GM18526 (cell line): ENCODE data around the gene RPS2.

Experiments
- POLR2A ChIP-seq: IDR thresholded peaks from 3 replicates; pipeline ENCODE4 v1.6.1; 2011; ENCODE audit not compliant: insufficient read length; ENCODE audit errors: extremely low read depth

Gene RPS2

GRCh38 chr16:2002406-2003230 lies 38.0 kb upstream of the RPS2 start:
- no peak for TF ChIP-seq POLR2A

DNA sequence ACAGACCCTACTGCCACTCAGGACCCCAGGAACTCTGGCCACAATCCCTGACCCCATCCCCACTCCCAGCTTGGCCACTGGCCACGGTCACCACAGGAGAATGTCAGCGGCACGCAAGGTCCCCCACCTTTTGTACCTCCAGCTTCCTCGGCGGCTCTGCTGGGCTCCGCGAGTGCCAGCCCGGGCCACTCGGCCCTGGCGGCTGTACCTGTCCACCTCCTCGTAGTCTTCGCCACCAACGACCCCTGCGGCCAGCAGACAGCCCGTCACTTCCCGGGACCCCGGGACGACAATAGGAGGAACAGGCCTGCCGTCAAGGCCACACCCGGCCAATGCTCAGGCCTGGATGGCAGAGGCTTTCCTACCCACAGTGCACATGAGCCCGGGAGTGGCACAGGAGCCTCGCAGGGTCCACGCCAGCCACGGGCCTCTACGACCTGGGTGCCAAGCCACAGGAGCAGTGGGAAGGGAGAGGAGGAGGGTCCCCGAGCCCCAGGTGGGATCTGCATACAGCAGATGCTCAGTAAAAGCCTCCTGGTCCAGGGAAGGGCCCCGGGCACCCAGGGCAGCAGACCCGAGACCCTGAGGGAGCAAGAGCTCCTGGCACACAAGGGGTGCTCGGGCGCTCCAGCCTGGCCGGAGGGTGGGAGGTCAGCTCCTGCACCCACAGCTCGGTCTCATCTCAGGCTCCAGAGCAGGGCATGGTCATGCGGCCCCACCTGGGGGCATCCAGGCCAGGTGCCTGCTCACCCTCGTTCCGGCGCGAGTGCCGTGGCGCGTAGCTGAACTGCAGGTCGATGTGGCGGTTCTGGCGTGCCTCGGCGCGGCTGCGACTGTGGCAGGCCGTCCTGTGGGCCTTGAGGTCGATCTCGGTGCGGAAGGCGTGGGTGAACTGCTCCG lies 37.1 kb upstream of the RPS2 start:
- TF ChIP-seq POLR2A = no peak

DNA sequence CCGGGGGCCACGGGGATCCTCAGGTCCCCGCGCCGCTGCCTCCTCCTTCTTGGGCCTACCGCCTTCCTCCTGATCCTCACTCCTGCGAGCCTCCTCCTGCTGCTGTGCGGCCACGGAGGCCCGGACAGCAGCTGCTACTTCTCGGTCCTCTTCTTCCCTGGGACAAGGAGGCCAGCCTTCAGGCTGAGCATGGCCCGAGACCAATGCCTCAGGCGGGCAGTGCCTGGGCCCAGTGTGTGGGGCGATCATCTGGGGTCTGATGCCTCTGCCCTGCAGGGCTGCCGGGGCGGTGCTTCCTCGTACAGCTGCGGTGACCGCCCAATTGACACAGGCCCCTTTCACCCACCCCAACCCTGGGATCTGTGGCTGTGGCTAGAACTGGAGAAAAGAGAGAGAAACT lies 36.4 kb upstream of the RPS2 start:
- TF ChIP-seq POLR2A = no peak

DNA sequence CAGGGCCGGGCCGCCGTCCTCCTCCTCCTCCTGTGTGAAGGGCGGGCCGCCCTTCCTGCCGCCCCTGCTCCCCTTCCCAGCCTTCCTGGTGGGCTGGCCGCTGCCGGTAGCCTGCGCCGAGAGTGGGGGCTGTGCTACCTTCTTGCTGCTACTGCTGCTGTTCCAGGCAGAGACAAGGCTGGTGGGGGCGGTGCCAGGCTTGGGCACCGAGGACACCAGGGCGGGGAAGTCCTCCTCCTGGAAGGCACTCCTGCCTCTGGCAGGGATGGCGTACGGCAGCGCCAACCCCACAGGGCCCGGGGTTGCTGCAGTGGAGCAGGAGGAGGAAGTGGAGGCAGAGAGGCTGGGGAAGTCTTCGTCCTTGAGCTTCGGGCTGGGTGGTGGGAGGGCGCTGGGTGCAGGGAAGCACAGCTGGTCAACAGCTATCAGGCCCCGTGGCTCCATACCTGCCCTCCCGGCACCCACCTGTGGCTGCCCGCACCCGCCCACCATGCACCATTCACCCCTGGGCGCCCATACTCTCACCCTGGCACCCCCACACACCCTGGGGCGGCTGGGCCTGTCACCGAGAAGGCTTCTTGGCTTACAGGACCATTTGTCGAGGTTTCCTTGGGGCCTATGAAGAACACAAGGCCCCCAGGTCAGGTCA lies 35.4 kb upstream of the RPS2 start:
- no peak for TF ChIP-seq POLR2A

DNA sequence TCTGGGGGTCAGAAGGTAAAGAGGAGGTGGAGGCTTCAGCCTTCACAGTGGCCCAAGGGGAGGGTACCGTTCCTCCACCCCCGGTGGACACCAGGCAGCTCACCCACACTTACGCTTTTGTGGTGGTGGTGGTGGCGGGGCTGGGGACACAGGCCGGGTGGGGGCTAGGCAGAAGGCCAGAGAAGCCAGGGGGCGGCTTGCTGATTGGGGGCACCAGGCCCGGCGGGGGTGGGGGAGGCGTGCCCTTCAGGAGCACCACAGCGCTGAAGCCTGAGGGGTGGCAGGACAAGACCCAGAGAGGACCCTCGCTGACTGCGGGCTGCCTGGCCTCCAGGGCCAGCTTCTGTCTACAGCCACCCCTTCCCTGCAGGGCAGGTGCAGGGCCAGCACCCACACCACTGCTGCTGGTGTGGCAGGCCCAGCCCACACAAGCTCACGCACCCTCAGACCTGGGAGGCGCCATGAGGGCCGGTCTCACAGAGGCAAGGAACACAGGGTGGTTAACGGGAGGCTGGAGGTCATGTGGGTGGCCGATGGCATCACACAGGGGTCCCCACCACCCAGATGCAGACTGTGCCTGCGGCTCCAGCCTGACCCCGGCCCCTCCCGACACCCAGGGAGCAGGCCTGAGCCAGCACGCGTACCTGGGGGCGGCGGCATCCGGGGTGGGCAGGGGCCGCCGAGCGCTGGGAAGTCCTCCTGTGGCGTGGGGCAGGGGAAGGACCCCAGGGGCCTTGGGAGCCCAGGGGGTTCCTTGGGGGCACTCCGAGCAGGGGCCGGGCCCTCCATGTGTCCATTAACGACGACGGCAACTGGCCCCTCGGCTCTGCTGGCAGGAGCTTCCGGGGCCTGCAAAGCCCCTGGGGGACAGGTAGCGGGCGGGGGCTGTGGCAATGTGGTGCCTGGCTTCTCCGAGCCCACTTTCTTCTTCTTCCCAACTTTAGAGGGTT lies 34.5 kb upstream of the RPS2 start:
- no peak for TF ChIP-seq POLR2A

DNA sequence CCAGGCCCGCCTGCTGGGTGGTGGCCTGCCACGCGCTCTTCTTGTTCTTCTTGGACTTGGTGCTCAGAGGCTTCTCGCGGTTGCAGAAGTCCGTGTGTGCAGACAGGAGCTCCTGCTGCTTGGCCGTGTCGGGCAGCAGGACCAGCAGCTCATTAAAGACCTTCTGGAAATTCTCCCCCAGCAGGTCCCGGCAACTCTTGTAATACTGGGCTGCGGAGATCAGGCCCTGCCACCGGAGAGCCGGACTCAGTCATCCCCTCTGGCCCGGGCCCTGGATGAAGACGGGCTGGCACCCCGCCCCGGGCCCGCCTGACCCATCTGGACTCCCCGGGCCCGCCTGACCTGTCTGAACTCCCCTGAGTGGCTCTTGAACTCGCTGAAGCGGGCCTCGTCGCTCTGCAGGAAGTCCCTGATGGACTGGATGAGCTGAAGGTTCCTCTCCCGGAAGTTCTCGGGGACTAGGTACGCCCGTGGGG lies 33.8 kb upstream of the RPS2 start:
- TF ChIP-seq POLR2A = no peak

DNA sequence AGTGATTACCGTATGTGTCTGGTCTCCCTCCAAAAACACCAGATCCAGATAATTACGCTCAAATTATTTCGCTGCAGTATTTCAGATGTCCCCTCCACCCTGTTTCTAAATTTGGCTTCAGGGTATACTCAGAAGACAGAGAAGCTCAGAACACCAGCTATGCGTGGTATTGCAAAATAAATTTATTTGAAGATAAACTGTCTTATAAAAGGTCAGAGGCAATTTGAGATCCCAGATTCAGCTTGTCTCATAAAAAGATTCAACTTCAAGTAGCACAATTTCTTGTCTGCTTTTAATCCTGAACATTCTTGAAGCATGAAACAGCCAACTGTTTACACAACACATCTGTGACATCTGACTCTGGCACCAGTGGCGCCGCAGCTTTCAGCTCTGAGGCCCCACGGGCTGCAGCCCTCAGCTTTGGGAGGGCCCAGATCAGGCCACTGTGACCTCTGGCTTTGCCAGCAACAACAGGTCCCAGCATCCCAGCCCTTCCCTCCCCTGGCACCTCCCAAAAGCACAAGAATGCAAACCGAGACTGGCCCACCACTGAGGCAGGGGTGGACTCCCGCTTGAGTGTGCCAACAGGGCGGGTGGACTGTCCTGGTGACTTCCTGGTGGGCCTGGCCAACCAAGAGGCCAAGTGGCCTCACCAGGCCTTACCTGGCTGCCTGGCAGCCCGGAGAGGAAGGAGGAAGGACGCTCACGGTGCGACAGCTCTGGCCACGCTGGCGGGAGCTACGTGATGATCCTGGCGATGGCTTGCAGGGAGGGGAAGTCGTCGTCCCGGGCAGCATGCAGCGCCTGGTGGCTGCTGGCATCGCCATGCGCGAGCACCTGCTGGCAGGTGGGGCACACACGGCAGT lies 33.1 kb upstream of the RPS2 start:
- TF ChIP-seq POLR2A = no peak

- TF ChIP-seq POLR2A = no peak
These were observed 29.1 kb upstream of the RPS2 start for GRCh38 chr16:1993731-1994131.

DNA sequence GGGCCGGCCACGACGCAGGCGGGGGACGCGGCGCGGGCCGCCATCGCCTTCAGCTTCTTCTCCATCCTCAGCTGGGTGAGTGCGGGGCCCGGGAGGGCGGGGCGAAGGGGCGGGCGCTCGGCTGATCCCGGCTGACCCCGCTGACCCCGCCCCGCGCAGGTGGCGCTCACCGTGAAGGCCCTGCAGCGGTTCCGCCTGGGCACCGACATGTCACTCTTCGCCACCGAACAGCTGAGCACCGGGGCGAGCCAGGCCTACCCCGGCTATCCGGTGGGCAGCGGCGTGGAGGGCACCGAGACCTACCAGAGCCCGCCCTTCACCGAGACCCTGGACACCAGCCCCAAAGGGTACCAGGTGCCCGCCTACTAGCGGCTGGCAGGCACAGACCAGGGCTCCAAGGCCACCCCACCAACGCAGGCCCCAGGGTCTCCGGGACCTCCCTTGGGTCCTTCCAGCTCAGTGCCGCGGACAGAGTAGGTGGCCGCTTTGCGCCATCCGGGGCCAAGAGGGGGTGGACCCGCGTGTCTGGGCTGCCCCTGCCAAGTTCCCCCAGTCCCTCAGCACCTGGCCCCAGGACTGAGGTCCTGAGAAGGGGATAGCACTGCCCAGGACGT lies 28.2 kb upstream of the RPS2 start:
- no peak for TF ChIP-seq POLR2A

DNA sequence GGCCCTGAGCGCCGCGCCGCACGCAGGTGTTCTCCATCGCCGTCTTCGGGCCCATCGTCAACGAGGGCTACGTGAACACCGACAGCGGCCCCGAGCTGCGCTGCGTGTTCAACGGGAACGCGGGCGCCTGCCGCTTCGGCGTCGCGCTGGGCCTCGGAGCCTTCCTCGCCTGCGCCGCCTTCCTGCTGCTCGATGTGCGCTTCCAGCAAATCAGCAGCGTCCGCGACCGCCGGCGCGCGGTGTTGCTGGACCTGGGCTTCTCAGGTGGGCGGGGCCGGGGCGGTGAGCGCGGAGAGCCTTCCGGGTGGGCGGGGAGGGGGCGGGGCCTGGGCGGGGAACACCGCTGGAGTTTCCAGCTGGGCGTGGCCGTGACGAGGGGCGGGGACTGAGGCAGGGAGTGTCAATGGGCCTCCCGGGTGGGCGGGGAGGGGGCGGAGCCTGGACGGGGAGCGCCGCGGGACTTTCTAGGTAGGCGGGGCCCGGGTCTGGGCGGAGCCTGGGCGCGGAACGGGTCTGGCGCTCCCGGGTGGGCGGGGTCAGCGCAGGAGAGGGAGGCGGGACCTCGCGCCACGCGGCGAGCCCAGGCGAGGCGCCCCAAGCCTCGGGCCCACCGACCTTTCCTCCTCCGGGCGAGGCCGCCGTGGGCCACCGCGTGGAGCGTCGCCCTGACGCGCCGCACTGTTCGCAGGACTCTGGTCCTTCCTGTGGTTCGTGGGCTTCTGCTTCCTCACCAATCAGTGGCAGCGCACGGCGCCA lies 27.5 kb upstream of the RPS2 start:
- TF ChIP-seq POLR2A = peak; percentile 68

DNA sequence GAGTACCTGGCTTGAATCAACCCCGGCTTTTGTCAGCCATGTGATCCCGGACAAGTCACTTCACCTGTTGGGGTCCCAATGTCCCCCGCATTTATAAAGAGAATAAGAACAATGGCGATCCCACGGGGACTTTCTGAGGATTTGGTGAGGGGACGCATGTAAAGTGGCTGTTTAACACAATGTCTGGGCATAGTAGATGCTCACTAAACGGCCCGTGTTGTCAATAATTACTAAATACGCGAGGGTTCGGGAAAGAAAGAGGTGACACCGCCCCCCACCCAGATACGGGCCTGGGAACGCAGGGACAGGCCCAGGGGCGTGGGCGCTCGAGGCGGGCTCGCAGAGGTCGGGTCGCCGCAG lies 26.9 kb upstream of the RPS2 start:
- TF ChIP-seq POLR2A = no peak

GRCh38 chr16:1991135-1991551 lies 26.5 kb upstream of the RPS2 start:
- TF ChIP-seq POLR2A = peak; percentile 51
